ENCODE results near the gene BRSK2.

- TF ChIP-seq CTCF (IDR thresholded peaks at IDR 0.05): no peak
- TF ChIP-seq ZFX (IDR thresholded peaks at IDR 0.05; ENCODE audit: borderline replicate concordance): no peak
Observed at GRCh38 chr11:1490651-1491050, 100.9 kb downstream of the BRSK2 start.

All from 22Rv1 (cell line).